Measurements from ENCODE around the gene CLIC1. TPM values are rescaled to one million over a fixed set of nuclear protein-coding genes. Genes with fewer than 3 reads are reported as not detected.

Gene CLIC1
- total RNA-seq, 2 experiments from 2014 or later: 61.2 to 61.5 TPM

- Mint-ChIP-seq H3K9me3 (no peaks in the 10 kb centered on the region), H3K36me3 (ENCODE audit: low read depth) (no peaks in the 10 kb centered on the region), H3K4me1 (ENCODE audit: low read depth) (no peaks in the 10 kb centered on the region), H3K4me3 (no peak overlapping the region), H3K27ac (no peak overlapping the region), H3K27me3 (no peaks in the 10 kb centered on the region)
- Histone ChIP-seq H3K4me1 (ENCODE audit: insufficient read depth, low read length) (no peaks in the 10 kb centered on the region), H3K27me3 (ENCODE audit: control insufficient read depth in 1 of 2, insufficient read depth in 2 of 2, low read length in 2 of 2) (no peaks in the 10 kb centered on the region), H3K9me3 (ENCODE audit: control insufficient read depth in 1 of 2, insufficient read depth in 1 of 2, low read length in 2 of 2) (no peaks in the 10 kb centered on the region), H3K4me3 (ENCODE audit: low read length) (no peak overlapping the region), H3K27ac (ENCODE audit: low read depth in 1 of 2, low read length in 2 of 2) (no peak overlapping the region), H3K36me3 (ENCODE audit: insufficient read depth, low read length) (no peaks in the 10 kb centered on the region)
- no peak for TF ChIP-seq CTCF (IDR thresholded peaks at IDR 0.05)
- intact Hi-C loops (cut with DNase I, micrococcal nuclease): no loop called here
- ATAC-seq (ENCODE audit: poor library complexity) (no peak), DNase-seq (no peak)
- ChIA-PET POLR2A (no interaction called here), CTCF (interaction anchor here (0.6 kb wide), 1 partner anchor 36 kb away, joined by 4 read pairs; no protein-coding TSS in a partner anchor)
Observed at GRCh38 chr6:31750411-31751022, 14.2 kb upstream of the CLIC1 start.

- H3K36me3 ChIP-seq (ENCODE audit: insufficient read depth, low read length): no peaks in the 10 kb centered on the region
- H3K4me1 ChIP-seq (ENCODE audit: insufficient read depth, low read length): no peaks in the 10 kb centered on the region
- no peaks in the 10 kb centered on the region for H3K9me3 ChIP-seq (ENCODE audit: control insufficient read depth in 1 of 2, insufficient read depth in 1 of 2, low read length in 2 of 2)
- Mint-ChIP-seq H3K9me3 (no peaks in the 10 kb centered on the region), H3K27me3 (no peaks in the 10 kb centered on the region), H3K4me3 (no peak overlapping the region), H3K4me1 (ENCODE audit: low read depth) (no peaks in the 10 kb centered on the region), H3K27ac (no peak overlapping the region), H3K36me3 (ENCODE audit: low read depth) (no peaks in the 10 kb centered on the region)
- ChIA-PET POLR2A (no interaction called here), CTCF (no interaction called here)
- H3K27ac ChIP-seq (ENCODE audit: low read depth in 1 of 2, low read length in 2 of 2): no peak overlapping the region
- TF ChIP-seq CTCF (IDR thresholded peaks at IDR 0.05): no peak
- ATAC-seq (ENCODE audit: poor library complexity): no peak
- intact Hi-C loops (cut with DNase I, micrococcal nuclease): no loop called here
- H3K4me3 ChIP-seq (ENCODE audit: low read length): no peak overlapping the region
- DNase-seq: no peak
- H3K27me3 ChIP-seq (ENCODE audit: control insufficient read depth in 1 of 2, insufficient read depth in 2 of 2, low read length in 2 of 2): no peaks in the 10 kb centered on the region
Observed at GRCh38 chr6:31749301-31750036, 13.1 kb upstream of the CLIC1 start.

GRCh38 chr6:31744422-31744821, 8.1 kb upstream of the CLIC1 start:
- Mint-ChIP-seq H3K27me3 (no peaks in the 10 kb centered on the region), H3K9me3 (no peaks in the 10 kb centered on the region), H3K36me3 (ENCODE audit: low read depth) (peaks cover 11% of the 10 kb centered on the region), H3K27ac (no peak overlapping the region), H3K4me3 (peak overlapping the region; percentile 13), H3K4me1 (ENCODE audit: low read depth) (peaks cover 15% of the 10 kb centered on the region)
- Histone ChIP-seq H3K36me3 (ENCODE audit: insufficient read depth, low read length) (no peaks in the 10 kb centered on the region), H3K9me3 (ENCODE audit: control insufficient read depth in 1 of 2, insufficient read depth in 1 of 2, low read length in 2 of 2) (no peaks in the 10 kb centered on the region), H3K4me1 (ENCODE audit: insufficient read depth, low read length) (peaks cover 14% of the 10 kb centered on the region), H3K4me3 (ENCODE audit: low read length) (no peak overlapping the region), H3K27me3 (ENCODE audit: control insufficient read depth in 1 of 2, insufficient read depth in 2 of 2, low read length in 2 of 2) (no peaks in the 10 kb centered on the region), H3K27ac (ENCODE audit: low read depth in 1 of 2, low read length in 2 of 2) (no peak overlapping the region)
- ATAC-seq (ENCODE audit: poor library complexity) (no peak), DNase-seq (no peak)
- TF ChIP-seq CTCF (IDR thresholded peaks at IDR 0.05): no peak
- POLR2A ChIA-PET: no interaction called here
- intact Hi-C loops (cut with DNase I, micrococcal nuclease): no loop called here
- CTCF ChIA-PET: no interaction called here

Measured in CD4-positive, alpha-beta T cell (primary cell).